ENCODE data around the gene FBXO31.
A peak's percentile ranks its signal among the peaks of the same experiment; 100 is the strongest.
"Not testable (repeated sequence)": the region's sequence is repeated elsewhere in the genome, so short reads cannot be mapped to it uniquely, and the experiment has no call there.

FBXO31 gene

DNA sequence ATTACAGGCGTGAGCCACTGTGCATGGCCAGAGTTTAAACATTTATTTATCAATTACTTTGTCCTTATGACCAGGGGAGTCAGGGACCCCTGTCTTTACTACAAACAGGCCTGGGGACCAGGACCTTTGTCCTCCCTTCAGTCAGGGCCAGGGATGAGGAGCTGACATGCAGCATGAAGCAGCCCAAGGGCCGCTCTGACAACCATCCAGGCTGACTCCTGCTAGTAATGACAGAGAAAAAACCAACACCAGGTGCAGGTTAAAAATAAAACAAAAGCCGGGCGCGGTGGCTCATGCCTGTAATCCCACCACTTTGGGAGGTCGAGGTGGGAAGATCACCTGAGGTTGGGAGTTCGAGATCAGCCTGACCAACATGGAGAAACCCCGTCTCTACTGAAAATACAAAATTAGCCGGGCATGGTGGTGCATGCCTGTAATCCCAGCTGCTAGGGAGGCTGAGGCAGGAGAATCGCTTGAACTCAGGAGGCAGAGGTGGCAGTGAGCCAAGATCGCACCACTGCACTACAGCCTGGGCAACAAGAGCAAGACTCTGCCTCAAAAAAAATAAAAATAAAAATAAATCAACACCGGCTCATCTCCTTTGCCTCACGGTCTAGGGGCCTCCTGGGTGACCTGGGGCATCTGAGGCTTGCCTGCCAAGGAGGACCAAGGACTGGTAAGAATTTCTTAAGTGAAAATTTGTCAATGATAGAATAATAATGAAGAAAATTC, 20.6 kb downstream of the FBXO31 start:
- not testable (repeated sequence) for DNase-seq (ENCODE audit: low spot score)

DNA sequence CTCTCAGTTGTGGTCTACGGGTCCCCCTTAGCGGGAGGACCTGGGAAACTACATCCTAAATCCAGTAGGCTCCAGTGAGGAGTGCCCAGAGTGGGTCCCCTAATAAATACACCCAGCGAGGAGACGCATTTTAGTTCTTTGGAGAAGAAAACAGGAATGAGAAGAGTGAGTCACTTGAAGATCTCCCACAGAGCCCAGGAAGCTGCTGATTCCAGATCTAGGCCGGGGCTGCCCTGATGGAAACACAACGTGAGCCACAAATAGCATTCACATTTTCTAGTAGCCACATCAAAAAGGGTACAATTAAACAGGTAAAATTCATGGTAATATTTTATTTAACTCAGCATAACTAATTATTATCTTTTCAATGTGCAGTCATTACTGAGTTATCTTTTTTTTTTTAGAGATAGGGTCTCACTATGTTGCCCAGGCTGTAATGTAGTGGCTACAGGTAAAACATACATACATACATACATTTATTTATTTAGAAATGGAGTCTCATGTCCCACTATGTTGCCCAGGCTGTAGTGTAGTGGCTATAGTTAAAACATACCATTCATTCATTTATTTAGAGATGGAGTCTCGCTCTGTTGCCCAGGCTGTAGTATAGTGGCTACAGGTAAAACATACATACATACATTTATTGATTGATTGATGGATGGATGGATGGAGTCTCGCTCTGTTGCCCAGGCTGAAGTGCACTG, 21.5 kb downstream of the FBXO31 start:
- no peak for DNase-seq (ENCODE audit: low spot score)

DNA sequence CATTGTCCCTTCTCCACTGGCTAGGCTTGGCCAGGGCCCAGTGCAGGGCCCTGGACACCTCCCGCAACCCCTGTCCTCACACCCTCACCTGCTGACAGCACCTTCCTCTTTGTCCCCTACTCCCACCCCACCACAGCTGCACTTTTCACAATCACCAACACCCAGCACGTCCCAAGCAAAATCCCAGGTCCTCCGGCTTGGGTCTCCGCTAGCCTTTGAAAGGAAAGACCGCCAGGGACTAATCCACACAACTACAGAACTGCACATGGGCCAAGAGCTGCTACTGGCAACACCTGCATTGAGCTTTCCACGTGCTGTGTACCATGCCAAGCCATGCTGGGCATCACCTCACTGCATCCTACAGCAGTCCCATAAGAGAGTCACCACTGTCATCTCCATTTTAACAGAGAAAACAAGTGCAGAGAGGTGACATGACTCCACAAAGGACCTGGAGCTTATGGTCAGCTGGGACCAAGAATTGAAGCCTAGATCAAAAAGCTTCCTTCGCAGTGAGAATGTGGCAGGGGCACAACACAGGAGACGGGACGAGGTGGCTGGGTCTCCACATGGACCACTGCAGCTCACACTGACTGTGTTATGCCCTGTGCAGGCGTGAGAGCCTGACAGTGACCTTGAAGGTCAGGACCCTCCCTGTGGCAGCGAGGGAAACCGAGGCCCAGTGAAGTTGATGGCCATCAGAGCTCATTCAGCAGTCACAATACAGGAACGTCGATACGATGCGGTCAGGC, 22.5 kb downstream of the FBXO31 start:
- DNase-seq (ENCODE audit: low spot score) = no peak

DNA sequence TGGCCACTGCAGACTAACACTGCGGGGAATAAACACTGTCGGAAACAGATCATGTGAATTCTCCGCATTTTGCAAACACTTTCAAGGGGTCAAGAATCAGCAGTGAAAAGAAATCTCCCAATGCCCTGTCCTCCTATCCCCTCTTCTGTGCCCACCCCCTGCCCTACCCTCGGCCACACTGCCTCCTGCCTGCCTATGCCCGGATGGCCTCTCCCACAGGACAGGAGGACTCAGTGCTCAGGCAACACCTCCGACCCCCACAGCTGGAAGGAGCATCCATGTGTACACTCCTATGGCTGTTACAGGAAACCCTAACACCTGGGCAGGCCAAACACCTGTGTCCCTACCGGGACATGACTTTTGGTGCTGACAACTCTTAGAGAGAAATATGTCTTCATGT, 24.5 kb downstream of the FBXO31 start:
- DNase-seq (ENCODE audit: low spot score) = no peak

DNA sequence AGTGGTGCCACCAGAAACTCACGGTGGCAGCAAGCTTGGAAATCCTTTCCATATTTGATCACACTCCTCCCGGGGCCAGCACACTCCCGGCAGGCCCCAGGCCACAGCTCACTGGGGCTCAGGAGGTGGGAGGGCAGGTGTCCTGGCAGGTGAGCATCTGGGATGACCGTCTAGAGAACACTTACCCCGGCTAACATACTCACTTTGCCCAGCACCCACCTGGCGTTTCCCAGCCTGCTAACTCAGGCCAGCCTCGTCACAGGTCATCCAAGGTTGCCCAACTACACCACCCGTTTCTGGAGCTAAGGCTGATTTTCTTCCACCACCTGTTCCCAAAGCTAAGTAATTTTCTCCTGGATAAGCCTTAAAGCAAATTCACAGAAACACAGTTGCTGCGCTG, 24.9 kb downstream of the FBXO31 start:
- no peak for DNase-seq (ENCODE audit: low spot score)

DNA sequence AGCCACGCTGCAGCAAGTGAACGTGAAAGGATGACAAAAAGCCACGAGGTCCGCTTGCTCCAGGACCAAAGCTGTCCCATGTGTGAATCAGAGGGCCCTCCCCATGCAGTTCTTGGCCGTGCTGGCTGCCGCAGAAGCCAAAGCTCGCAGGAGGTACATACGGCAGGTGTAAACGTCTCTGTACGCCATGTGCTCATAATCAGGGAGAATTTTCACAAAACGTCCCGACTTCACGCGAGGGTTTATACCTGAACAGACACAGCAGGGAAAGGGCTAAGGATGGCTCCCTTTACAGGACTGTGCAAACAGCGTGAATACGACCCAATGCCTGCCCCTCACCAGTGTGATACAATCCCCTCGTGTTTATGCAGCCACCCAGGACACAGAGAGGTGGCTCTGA, 25.3 kb downstream of the FBXO31 start:
- DNase-seq (ENCODE audit: low spot score) = no peak

DNA sequence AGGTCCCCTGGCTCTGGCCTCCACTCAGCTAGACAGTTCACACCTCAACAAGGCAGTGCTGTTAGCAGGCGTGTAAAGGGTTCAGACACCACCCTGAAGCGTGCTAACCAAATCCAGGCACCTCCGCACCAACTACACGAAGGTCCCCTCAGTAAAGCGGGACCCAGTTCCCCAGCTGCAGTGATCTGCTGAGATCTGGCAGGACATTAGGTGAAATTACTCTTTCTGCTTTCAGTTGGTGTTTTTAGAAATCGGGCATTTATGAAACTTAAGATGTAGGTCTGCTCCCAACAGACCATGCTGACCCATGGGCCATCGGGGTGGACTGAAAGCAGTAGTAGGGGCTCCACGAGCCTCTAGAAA, 27.1 kb downstream of the FBXO31 start:
- DNase-seq (ENCODE audit: low spot score) = no peak

DNA sequence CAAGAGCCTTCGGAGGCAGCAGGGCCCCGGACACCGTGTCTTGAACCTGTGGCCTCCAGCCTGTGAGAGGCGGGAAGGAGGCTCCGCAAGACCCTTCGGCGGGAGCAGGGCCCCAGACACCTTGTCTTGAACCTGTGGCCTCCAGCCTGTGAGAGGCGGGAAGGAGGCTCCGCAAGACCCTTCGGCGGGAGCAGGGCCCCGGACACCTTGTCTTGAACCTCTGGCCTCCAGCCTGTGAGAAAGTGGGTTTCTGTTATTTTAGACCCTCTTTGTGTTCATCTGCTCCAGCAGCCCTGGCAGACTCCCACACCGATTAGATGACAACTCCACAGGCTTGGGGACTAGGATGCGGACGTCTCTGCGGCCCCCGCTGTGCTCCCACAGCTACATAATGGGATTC, 30.0 kb downstream of the FBXO31 start:
- no peak for DNase-seq (ENCODE audit: low spot score)

DNA sequence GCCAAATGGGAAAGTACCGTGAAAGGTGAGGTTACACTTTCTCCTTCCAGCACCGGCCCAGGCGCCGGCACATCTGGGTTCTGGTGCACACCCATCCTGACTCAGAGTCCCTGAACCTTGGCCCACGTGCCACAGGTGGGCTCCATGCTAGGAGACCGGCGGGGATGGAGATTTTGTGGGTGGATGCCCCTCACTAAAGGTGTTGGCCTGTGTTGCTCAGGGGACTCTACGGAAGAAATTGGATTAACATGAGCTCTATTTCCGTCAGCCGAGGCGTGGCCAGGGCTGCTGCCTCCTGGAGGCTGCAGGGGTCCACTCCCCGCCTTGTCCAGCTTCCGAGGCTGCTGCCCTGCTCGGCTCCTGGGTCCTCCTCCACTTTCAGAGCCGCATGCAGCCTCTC, 30.8 kb downstream of the FBXO31 start:
- no peak for DNase-seq (ENCODE audit: low spot score)

DNA sequence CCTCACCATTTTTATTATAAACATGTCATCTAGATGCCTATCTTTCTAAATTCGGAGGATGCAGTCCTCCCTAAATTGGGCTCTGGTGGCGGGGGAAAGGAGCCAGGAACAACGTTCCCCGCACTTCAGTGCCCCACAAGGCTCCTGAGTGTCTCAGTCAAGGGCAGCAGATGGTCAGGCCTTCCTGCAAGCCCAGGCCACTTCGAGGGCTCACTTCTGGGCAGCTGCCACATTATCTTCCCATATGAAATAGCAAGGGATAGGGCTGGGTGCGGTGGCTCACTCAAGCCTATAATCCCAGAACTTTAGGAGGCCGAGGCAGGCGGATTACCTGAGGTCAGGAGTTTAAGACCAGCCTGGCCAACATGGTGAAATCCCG, 32.3 kb downstream of the FBXO31 start:
- DNase-seq (ENCODE audit: low spot score) = no peak

DNA sequence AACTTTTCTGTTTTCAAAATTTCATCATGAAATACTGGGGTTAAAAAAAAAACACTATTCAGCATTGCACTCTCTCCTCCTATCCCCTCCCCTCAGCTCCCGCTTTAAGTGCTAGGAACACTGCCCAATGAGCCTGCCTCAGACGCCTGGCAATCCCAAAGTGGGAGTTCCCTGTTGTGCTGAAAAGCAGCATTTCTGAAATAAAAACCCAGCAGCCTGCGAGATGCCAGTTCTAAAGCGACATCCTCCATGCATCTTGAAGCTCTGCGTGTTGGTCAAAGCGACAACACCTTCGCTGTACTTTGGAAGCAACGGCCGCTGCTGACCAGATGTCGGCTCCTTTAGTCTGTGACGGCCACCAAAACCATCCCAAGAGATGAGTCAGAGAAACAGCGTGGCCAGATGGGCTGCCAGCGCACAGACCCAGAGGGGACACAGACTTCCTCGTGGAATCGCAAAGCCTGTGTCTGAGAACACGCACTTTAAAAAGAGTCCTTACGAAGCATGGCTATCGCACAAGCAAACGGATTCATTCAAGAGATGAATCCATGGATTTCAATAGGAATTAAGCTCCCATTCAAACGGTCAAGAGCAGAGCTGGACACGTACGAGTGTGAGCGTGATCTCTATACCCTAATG, 32.8 kb downstream of the FBXO31 start:
- DNase-seq (ENCODE audit: low spot score) = no peak

DNA sequence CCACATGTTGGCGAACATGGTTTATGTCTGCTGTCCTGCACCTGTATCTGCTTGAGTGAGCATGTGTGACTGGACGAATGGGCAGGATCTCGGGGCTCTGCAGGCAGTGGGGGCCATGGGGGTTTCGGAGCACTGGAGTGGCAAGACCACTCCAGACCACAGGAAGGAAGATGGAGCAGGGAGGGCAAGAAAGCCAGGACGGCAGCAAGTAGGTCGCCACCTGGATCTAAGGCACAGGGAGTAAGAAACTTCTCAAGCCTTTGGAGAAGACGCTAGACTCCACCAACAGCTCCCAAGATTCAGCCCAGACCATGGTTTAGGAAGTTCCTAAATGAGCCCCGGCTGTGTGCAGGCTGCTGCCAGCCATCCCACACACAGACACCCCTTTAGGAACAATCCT, 33.5 kb downstream of the FBXO31 start:
- DNase-seq (ENCODE audit: low spot score) = no peak

DNA sequence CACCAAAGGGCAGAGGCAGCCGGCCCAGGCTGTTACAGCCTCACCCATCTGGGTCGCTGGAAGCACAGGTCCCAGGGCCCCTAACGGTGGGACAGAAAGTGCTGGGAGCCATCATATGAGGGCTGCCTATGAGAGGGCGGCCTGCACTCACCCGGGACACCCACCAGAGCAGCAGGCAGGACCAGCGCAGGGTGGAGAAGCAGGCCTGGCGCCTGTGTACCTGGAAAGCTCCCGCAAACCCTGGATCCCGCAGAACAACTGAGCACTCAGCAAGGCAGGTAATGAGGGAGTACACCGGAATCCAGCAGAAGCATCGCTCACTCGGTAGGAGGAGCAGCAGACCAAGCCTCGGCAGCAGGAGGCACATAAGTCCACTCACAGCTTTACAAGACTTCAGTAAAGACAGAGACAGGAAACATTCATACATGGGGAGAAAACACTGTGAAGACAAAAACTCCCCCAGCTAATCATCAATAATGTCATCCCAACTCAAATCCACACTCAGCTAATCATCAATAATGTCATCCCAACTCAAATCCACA, 34.9 kb downstream of the FBXO31 start:
- DNase-seq (ENCODE audit: low spot score) = no peak

DNA sequence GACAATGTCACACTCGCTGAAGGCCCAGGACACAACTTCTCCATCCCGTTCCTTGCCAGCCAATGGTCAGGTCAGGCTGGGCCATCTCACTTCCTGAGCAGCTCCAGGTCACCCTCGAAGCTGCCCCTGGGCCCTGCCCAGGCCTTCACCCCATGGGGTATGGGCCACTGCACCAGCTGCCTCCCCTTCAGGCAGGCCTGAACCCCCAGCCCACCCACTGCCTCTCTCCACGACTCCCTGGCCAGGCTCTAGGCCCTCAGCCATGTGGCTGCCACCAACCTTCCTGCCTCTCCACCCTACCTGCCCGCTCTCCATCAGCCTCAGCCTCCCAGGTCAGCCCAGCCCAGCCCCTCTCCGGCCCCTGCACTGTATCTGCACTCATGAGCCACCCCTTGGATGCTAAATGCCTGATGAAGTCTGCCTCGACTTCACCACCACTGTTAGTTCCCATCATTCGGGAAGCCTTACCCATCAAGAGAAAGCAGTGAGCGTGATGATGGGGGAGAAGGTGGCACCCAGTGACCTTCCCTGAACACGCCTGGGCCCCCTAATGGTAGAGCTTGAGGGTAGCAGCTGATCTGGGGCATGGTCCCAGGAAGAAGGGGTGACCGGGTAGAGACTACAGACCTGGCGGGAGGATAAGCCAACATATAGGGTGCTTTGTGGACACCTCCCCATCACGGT, 35.5 kb downstream of the FBXO31 start:
- DNase-seq (ENCODE audit: low spot score) = no peak

DNA sequence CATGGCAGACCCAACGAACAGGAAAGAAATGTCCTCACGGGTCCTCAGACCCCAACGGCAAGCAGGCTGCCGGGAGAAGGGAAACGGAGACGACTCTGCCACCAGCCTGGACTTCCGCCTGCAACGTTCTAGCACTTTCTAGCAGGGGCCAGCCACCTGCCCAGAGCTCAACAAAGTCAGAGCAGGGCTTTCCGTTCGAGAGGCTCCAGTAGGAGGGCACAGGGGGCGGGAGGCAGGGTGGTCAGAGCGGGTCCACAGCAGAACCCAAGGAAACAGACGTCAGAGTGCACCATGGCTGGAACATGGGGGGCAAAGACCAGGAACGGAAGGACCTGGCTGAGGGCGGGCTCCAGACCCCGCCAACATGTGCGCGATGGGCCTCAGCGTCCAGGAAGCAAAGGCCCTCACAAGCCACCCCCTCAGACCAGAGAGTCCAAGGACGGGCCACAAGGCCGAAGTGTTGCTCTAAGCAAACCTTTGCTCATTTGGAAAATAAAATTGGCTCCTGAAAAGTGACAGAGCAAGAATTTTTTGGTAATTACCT, 37.0 kb downstream of the FBXO31 start:
- no peak for DNase-seq (ENCODE audit: low spot score)

DNA sequence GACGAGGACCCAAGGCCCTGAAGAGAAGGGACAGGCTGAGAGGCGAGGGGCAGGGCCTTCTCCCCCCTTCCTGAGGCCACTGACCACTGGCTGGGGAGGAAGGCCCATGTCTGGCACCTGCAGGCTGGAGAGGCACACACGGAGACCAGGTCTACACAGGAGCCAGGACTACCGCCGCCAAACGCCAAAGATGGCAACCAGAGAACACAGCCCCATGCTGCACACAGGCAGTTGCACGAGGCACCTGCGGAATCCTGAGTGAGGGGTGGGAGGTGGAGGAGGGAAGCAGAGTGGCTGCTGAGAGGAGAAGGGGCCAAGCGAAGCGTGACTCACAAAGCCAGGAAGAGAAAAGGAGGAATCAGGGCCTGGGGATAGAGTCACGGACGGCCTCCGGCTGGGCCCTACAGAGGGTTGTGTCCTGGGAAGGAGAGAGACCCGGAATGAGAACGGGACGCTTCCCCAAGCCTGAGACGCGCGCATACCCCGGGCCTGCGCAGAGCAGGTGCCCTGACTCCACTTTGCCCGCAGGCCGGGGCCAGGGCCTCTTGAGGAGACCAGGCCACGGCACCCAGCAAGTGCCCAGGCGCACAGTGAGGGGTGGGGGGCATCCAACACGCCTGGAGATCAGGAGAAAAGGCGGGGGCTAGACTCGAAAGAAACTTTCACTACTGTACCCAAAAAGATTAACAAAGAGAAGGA, 37.7 kb downstream of the FBXO31 start:
- no peak for DNase-seq (ENCODE audit: low spot score)

DNA sequence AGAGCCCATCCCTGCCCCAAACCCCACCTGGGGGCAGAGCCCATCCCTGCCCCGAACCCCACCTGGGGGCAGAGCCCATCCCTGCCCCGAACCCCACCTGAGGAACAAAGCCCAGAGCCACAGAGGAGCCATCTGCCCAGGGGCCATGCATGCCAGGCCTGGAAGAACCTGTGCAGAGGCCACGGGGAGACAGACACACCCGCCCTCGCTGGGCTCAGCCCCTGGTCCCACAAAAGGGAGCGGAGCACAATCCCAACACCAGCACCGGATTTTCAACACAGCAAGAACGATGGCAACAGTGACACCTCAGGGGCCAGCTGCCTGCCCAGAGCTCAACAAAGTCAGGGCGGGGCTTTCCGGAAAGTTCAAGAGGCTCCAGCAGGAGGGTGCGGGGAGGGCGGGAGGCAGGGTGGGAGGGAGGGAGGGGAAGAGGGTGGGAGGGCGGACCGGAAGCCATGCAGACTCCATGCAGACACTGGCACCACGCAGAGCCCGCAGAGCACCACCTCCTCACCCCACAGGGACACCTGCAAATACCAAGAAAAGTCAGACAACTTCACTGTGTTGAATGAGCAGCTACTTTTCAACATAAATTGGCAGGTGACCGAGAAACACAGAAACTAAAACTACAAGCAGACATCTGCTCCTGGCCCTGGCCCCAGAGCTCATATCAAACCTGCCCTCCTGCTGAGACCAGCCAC, 38.5 kb downstream of the FBXO31 start:
- peak; percentile 65 for DNase-seq (ENCODE audit: low spot score)

DNA sequence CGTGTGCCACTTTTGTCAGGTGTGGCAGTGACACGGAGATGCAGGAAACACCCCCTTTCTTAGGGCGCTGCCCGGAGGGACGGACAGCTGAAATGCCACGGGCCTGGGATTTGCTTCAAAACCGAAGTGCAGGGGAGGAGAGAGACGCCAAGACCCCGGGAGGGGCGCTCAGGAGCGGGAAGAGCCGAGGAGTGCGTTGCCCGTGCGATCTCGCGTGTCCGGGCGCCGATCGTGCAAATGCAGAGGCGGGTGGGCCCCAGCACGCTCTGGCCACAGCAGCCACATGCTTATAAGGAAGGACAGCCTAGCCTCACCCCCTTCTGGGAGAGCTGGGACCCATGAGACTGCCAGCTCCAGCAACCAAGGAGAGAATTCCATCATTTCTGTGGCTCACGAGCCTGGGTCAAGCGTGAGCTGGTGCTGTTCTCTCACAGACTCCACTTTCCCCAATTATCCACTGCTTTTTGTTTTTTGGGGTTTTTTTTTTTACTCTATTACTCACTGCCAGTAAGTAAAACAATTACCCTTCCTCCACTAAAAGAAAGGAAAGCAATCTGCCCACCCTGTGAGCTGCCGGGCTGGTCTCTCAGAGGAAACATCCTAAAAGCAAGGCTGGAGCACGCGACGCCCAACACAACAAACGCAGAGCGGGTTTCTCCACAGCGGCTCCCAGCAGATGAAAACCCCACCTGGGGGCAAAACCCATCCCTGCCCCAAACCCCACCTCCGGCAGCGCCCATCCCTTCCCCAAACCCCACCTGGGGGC, 39.2 kb downstream of the FBXO31 start:
- DNase-seq (ENCODE audit: low spot score) = no peak

DNA sequence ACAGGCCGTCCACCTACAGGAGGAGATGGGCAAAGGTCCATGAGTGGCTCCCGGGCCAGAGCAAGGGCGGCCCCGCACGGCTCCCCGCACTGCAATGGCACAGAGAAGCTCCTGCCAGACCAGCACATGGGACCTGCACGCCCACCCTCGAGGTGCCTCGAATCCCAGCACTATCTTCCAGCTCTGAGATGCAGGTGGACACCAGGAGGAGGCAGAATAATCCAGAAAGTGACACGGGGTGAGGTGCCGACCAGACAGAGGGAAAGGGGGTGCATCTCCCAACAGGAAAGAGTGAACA, 39.9 kb downstream of the FBXO31 start:
- no peak for DNase-seq (ENCODE audit: low spot score)
